GM10248 (cell line): ENCODE results near the gene MEPCE.

Experiments
- CTCF ChIA-PET: fragments of 300-600 bp; sonication (Branson Sonifier 250); formaldehyde crosslinking; extraction: SDS; loops from one replicate; lab custom pipeline; 2021; ENCODE audit warnings: antibody characterized with exemption; lab: Yijun Ruan, JAX
- POLR2A ChIA-PET: fragments of 350-650 bp; sonication (Branson Sonifier 250); formaldehyde crosslinking; extraction: SDS; loops from one replicate; lab custom pipeline; 2020; ENCODE audit warnings: antibody characterized with exemption; lab: Yijun Ruan, JAX
- DNase-seq: peaks from one replicate; pipeline ENCODE4 v3.0.0; 2012; ENCODE audit errors: extremely low spot score
- TF ChIP-seq, protein P1 (sequence below): IDR thresholded peaks from 2 replicates; pipeline ENCODE4 v1.5.1; 2012; ENCODE audit warnings: mild to moderate bottlenecking, low read depth; ENCODE audit errors: extremely low read depth, missing control alignments, control extremely low read depth

Gene MEPCE

DNA sequence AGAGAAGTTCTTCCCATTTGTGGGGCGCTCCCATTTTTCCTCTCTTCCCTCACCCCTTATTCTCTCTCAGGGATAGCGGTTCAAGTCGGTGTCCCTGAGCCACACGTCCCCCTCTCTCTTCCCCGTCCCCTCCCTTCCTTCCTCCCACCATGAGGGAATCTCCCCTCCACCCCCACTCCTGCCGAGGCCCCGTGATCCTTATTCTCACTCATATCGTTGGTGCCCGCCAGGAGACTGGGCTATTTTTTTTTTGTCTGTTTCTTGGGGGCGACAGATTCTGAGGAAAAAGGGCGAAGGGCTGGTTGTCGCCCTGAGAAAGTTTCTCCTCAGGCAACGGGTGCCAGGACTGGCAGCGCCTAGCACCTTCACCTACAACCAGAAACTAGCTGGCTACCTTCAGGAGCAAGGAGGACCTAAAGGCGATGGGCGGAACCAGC is 1.9 kb upstream of the MEPCE start:
- CTCF ChIA-PET = interaction anchor here (1.4 kb wide), 1 partner anchor 256 kb away, joined by 3 read pairs; no protein-coding TSS in a partner anchor
- POLR2A ChIA-PET = interaction anchor here (0.7 to 1.4 kb wide), 9 partner anchors 9 to 1870 kb away, joined by 3 to 4 read pairs (median 3); partner anchors contain the start of genes PPP1R35 and UFSP1
- DNase-seq = no peak
- TF ChIP-seq, protein P1, sequence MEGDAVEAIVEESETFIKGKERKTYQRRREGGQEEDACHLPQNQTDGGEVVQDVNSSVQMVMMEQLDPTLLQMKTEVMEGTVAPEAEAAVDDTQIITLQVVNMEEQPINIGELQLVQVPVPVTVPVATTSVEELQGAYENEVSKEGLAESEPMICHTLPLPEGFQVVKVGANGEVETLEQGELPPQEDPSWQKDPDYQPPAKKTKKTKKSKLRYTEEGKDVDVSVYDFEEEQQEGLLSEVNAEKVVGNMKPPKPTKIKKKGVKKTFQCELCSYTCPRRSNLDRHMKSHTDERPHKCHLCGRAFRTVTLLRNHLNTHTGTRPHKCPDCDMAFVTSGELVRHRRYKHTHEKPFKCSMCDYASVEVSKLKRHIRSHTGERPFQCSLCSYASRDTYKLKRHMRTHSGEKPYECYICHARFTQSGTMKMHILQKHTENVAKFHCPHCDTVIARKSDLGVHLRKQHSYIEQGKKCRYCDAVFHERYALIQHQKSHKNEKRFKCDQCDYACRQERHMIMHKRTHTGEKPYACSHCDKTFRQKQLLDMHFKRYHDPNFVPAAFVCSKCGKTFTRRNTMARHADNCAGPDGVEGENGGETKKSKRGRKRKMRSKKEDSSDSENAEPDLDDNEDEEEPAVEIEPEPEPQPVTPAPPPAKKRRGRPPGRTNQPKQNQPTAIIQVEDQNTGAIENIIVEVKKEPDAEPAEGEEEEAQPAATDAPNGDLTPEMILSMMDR = no peak

DNA sequence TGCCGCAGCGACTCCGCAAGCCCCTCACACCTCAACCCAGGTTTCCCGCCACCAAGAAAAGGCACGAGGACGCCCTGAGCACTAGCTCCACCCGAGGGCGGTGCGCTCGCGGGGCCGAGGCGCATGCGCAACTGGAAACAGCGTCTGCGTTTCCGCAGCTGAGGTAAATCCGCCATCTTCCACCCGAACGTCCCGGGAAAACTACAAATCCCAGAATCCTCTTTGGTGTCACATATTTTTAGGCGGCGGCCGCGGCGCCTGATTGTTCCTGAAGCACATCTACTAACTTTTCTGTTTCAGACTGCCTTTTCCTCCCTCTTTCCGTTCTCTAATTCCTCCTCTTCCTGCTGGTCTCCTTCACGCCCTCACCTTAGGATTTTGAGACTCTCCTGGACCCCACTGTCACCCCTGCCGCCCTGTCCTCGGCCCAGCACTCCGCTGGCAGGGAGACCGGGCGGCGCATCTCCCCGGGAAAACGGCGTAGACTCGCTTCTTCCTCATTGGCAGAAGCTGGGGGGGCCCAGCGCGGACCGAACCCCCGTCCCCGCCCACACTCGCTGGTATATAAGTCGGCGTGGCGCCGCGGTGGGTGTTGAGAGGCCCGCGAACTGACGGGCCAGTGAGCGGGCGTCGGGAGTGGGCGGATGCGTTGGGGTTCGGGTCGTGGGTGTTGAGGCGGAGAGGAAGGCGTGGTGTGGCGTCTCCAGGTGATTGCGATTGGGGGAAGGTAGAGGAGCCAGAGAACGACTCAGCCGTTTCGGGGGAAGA is 1.2 kb upstream of the MEPCE start, which contains the start of gene ZCWPW1:
TSS of gene ZCWPW1 (minus strand) at position 505 of the 768 bp plus-strand sequence. CDS start 8,054 bp downstream, outside the sequence.
- peak; percentile 92 for DNase-seq
- TF ChIP-seq, protein P1 = no peak
- ChIA-PET CTCF (interaction anchor here (0.9 to 2.3 kb wide), 5 partner anchors 20 to 257 kb away, joined by 3 to 5 read pairs (median 3); no protein-coding TSS in a partner anchor), POLR2A (interaction anchor here (0.7 to 1.7 kb wide), 17 partner anchors 8 to 1870 kb away, joined by 3 to 4 read pairs (median 3); partner anchors contain the start of genes MCM7, POP7, PPP1R35 and TRIM4)

DNA sequence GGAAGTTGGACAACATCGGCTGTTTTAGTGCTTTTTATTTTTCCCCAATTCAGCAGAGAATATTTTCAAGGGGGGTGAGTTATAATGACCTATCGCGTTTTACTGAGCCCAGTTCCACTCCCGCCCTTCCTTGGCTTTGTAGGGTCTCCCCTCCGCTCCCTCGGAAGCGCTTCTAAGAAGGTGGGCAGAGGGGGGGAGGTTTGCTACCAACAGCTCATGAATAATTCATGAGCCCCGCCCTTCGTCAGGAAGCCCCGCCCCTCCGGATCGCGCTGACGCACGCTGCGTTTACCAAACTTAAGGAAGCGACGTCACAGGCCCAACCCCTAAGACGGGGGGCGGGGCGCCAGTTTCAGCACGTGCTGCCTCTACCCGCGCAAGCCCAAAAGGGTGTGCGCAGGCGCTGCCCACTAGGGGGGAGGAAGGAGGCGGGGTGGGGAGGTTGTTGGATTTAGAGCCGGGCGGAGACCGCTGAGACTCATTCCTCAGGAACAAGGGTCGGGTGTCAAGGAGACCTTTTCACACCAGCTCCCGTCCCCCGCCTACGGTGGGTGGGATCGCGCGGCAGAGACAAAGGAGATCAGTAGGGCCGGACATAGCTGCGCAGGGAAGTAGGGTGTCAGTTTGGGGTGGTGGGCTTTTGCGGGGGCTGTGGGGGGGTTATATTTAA is 529 bp upstream of the MEPCE start:
- POLR2A ChIA-PET = interaction anchor here (0.6 to 1.7 kb wide), 16 partner anchors 10 to 958 kb away, joined by 3 to 4 read pairs (median 3); partner anchors contain the start of genes MCM7, POP7, TRIM4 and UFSP1
- peak; percentile 96 for DNase-seq
- TF ChIP-seq, protein P1 = peak; percentile 14
- CTCF ChIA-PET = interaction anchor here (0.9 to 2.3 kb wide), 5 partner anchors 21 to 258 kb away, joined by 3 to 5 read pairs (median 3); no protein-coding TSS in a partner anchor

DNA sequence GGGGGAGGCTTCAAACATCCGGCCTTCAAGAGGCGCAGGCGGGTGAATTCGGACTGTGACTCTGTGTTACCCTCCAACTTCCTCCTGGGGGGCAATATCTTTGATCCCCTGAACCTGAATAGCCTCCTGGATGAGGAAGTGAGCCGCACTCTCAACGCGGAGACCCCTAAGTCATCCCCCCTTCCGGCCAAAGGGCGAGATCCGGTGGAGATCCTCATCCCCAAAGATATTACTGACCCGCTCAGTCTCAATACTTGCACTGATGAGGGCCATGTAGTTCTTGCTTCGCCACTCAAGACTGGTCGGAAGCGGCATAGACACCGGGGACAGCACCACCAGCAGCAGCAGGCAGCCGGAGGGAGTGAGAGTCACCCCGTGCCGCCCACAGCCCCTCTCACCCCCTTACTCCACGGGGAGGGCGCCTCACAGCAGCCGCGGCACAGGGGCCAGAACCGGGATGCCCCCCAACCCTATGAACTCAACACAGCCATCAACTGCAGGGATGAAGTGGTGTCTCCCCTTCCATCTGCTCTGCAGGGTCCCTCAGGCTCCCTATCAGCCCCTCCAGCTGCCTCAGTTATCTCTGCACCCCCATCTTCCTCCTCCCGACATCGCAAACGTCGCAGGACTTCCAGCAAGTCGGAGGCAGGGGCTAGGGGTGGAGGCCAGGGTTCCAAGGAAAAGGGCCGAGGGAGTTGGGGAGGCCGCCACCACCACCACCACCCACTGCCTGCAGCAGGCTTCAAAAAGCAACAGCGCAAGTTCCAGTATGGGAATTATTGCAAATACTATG is 1.1 kb downstream of the MEPCE start:
- TF ChIP-seq, protein P1 = no peak
- DNase-seq = no peak
- CTCF ChIA-PET = interaction anchor here (1.0 to 2.3 kb wide), 2 partner anchors 20 to 52 kb away, joined by 3 to 5 read pairs; no protein-coding TSS in a partner anchor

DNA sequence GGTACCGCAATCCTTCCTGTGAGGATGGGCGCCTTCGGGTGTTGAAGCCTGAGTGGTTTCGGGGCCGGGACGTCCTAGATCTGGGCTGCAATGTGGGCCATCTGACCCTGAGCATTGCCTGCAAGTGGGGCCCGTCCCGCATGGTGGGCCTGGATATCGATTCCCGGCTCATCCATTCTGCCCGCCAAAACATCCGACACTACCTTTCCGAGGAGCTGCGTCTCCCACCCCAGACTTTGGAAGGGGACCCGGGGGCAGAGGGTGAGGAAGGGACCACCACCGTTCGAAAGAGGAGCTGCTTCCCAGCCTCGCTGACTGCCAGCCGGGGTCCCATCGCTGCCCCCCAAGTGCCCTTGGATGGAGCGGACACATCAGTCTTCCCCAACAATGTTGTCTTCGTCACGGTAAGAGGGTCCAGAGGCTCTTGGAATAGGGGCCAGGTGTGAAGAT is 1.7 kb downstream of the MEPCE start:
- CTCF ChIA-PET = interaction anchor here (1.0 kb wide), 1 partner anchor 51 kb away, joined by 3 read pairs; no protein-coding TSS in a partner anchor
- POLR2A ChIA-PET = no interaction called here
- TF ChIP-seq, protein P1 = no peak
- no peak for DNase-seq

More for the DNA sequence above, 1.1 kb downstream of the MEPCE start:
- POLR2A ChIA-PET = interaction anchor here (0.5 to 1.3 kb wide), 14 partner anchors 13 to 397 kb away, joined by 3 to 9 read pairs (median 3); partner anchors contain the start of genes FBXO24, LRCH4 and POP7
